Measurements from ENCODE around the gene LRGUK.

DNA sequence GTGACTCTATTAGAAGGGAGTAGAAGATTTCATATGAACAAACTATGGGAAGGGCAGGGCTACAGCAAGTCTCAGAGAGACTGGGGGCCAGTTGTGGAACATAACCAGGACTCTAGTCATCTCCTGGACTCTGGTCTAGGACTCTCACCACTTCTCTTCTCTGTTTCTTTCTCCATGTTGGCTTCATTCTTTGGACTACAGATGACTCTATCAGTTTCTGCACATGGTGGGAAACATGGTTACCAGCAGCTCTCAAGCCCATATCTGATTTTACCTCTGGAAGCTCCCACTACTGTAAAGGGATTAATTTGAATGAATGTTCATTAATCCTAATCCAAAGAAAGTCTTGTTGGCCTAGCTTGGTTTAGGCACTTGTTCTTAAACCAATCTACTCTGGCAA lies 84.7 kb downstream of the LRGUK start:
- TF ChIP-seq CTCF (IDR thresholded peaks at IDR 0.05) (no peak), POLR2A (IDR thresholded peaks at IDR 0.05) (no peak)

Measured in transverse colon (tissue), 3 donors.